ENCODE data around the gene PLEKHM3. TPM values are rescaled to one million over a fixed set of nuclear protein-coding genes. Genes with fewer than 3 reads are reported as not detected.

PLEKHM3 gene
- total RNA-seq, 6 donors from 2014 or later: 16.4 to 56.3 (median 28.6) TPM

DNA sequence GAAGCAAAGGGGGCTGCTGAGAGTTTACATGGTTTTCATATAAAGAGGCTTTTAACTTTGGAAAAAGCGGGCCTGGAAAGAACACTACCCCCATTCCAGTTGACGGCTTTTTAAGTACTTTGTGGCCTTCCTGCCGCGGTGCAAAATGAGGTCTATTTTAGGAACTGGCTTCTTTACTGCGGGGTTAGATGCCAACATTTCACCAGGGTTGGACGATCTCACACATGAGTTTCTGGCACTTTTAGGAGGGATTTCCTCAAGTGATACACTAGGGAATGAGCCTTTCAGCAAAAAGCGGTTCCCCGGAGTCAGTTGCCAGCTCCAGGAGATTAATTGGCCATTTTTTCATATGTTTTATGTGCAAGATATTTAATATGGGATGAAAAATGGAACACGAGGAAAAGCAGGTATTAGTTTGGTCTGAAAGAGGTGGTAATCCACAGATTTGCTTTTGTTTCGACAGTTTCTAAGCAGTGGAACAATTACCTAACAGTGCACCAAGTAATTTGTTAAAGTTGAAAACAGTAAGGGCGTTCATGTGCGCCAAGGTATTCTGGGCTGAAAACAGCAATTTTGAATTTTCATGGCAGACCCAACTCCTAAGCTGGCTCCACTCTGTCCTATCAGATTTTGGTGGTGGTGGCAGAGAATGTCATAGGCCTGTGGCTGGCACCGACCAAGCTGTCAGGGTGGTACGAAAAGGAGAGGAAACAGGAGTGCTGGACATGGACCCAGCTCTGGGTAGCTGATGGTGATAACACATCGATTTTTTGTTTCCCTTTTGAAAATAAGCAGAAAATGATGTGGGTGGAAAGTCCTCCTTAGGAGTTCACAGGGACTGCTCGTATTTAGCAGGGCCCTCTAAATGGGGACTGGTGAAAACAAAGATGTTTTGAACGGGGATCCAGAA lies 200.0 kb downstream of the PLEKHM3 start:
- ATAC-seq (ENCODE audit: low FRiP score in 2 of 2) (no peak), DNase-seq (no peak)
- Histone ChIP-seq H3K27ac (no peak overlapping the region), H3K9me3 (no peaks in the 10 kb centered on the region), H3K4me3 (no peak overlapping the region), H3K4me1 (no peaks in the 10 kb centered on the region), H3K36me3 (peaks cover 0 to 25% (median 13%) of the 10 kb centered on the region in 4 donors), H3K27me3 (no peaks in the 10 kb centered on the region)
- WGBS, 2 donors: 82 to 87% methylated on average over 14 to 17 of the region's 17 CpGs
- TF ChIP-seq POLR2AphosphoS5 (IDR thresholded peaks at IDR 0.05) (no peak), EP300 (IDR thresholded peaks at IDR 0.05) (no peak), POLR2A (IDR thresholded peaks at IDR 0.05) (no peak)
- TF ChIP-seq, protein P1, sequence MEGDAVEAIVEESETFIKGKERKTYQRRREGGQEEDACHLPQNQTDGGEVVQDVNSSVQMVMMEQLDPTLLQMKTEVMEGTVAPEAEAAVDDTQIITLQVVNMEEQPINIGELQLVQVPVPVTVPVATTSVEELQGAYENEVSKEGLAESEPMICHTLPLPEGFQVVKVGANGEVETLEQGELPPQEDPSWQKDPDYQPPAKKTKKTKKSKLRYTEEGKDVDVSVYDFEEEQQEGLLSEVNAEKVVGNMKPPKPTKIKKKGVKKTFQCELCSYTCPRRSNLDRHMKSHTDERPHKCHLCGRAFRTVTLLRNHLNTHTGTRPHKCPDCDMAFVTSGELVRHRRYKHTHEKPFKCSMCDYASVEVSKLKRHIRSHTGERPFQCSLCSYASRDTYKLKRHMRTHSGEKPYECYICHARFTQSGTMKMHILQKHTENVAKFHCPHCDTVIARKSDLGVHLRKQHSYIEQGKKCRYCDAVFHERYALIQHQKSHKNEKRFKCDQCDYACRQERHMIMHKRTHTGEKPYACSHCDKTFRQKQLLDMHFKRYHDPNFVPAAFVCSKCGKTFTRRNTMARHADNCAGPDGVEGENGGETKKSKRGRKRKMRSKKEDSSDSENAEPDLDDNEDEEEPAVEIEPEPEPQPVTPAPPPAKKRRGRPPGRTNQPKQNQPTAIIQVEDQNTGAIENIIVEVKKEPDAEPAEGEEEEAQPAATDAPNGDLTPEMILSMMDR (IDR thresholded peaks at IDR 0.05): no peak

DNA sequence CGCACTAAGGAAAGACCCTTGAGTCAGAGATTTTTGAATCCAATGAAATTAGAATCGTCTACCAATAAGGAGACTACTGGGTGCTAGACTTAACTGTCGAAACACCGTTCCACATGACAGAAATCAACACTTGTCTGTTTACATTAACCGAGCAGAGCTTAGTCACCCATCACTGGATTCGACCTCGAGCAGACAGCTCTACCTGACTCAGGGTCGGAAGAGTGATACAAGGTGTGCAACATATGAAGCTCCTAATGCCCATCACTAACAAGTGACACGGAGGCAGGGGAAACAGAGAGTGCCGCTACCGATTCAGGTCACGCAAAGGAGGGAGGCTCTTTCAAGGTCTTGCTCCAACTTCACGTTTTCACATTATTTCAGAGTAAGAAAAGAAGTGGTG lies 201.5 kb downstream of the PLEKHM3 start:
- TF ChIP-seq POLR2AphosphoS5 (IDR thresholded peaks at IDR 0.05) (no peak), EP300 (IDR thresholded peaks at IDR 0.05) (no peak), POLR2A (IDR thresholded peaks at IDR 0.05) (no peak)
- TF ChIP-seq, protein P1 (IDR thresholded peaks at IDR 0.05): no peak
- H3K27me3 ChIP-seq: no peaks in the 10 kb centered on the region
- no peaks in the 10 kb centered on the region for H3K9me3 ChIP-seq
- no peak overlapping the region for H3K27ac ChIP-seq
- ATAC-seq (ENCODE audit: low FRiP score in 2 of 2) (no peak), DNase-seq (no peak)
- no peak overlapping the region for H3K4me3 ChIP-seq
- H3K4me1 ChIP-seq: no peaks in the 10 kb centered on the region
- H3K36me3 ChIP-seq: peaks cover 0 to 25% (median 13%) of the 10 kb centered on the region in 4 donors
- WGBS, 2 donors: 93 to 95% methylated on average over 13 of the region's 13 CpGs

DNA sequence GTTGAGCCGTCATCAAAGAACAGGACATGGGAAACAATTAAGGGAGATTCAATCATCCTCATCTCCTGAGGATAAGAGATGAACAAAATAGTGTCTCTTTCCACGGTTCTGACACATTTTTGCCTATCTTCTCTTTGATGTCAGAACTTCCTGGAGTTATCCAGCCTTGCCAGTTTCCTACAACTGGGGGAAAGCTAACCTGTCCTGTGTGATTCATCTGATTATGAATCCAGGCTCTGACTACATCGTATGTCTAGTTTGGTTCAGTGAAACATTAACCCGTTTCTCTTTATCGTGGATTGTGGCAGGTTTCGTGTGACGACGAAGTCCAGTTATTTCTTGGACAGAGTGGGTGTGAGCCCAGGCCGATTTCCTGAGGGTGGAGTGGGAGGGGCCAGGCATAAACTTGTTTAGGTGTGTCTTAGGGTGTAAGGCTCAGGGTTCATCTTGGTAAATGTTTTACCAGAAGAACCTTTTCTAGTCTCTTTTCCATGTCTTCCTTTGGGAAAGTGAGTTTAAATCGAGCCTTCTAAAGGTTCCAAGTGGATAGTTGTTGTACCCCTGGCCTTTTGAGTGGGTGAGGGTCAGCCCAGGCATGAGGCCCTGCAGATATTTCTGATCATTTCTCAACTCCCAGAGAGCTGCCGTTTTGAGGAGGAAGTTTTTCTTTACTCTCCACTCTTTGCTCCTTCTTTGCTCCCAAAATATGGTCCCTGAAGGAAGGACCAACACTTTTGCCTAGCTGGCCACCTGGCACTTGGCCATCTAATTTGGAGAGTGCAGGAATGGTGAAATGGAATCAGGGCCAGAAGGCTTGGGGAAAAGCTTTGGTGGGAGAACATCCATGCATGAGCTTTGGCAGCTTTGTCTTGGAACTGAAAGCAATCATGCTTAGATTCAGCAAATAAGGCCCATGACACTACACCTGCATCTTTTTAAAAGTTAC lies 205.2 kb downstream of the PLEKHM3 start:
- ATAC-seq (ENCODE audit: low FRiP score in 2 of 2) (peak in 1 of 2 donors; percentile 57), DNase-seq (no peak)
- peaks cover 0 to 4% (median under 1%) of the 10 kb centered on the region in 4 donors for H3K36me3 ChIP-seq
- H3K4me1 ChIP-seq: no peaks in the 10 kb centered on the region
- WGBS, 2 donors: 65 to 66% methylated on average over 11 of the region's 11 CpGs
- TF ChIP-seq, protein P1 (IDR thresholded peaks at IDR 0.05): no peak
- no peak for TF ChIP-seq POLR2AphosphoS5 (IDR thresholded peaks at IDR 0.05)
- no peak for TF ChIP-seq POLR2A (IDR thresholded peaks at IDR 0.05)
- TF ChIP-seq EP300 (IDR thresholded peaks at IDR 0.05): no peak
- no peaks in the 10 kb centered on the region for H3K9me3 ChIP-seq
- H3K27ac ChIP-seq: no peak overlapping the region
- H3K27me3 ChIP-seq: no peaks in the 10 kb centered on the region
- H3K4me3 ChIP-seq: no peak overlapping the region

DNA sequence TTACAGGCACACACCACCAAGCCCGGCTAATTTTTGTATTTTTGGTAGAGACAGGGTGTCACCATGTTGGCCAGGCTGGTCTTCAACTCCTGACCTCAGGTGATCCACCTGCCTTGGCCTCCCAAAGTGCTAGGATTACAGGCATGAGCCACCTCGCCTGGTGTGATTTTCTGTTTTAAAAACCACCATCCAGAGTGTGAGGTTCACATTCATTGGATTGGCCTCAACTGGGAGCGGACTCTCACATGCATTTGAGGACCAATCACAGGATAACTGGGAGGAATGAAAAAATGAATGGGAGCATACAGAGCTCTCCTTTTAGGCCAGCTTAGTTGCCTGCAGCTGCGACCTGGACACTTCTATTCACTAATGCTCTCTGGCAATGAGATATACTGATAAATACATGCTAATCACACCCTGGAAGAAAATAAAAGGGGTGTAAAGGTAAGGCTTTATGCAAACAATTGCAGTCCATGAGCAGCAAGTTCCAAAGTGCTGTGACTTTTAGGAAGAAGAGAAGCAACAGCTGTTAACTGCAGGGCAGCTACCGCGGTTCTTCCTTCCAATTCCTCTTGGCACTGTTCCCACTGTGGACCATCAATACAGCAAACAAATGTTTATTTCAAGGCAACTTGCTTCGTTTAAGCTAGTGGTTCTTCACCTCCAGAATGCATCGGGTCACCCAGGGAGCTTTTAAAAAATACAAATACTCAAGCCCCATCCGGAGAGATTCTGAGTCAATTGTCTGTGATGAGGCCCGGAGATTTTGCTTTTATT lies 206.1 kb downstream of the PLEKHM3 start:
- Histone ChIP-seq H3K36me3 (peaks cover 0 to 4% (median 0%) of the 10 kb centered on the region in 4 donors), H3K4me3 (no peak overlapping the region), H3K9me3 (no peaks in the 10 kb centered on the region), H3K27me3 (no peaks in the 10 kb centered on the region), H3K27ac (no peak overlapping the region), H3K4me1 (no peaks in the 10 kb centered on the region)
- 75 to 77% methylated on average over 9 to 10 of the region's 10 CpGs for WGBS, 2 donors
- ATAC-seq (ENCODE audit: low FRiP score in 2 of 2) (no peak), DNase-seq (no peak)
- TF ChIP-seq POLR2AphosphoS5 (IDR thresholded peaks at IDR 0.05): no peak
- no peak for TF ChIP-seq EP300 (IDR thresholded peaks at IDR 0.05)
- TF ChIP-seq POLR2A (IDR thresholded peaks at IDR 0.05): no peak
- TF ChIP-seq, protein P1 (IDR thresholded peaks at IDR 0.05): no peak
